Peyer's patch (tissue), 4 donors: ENCODE data around the gene ECSCR. TPM values are rescaled to one million over a fixed set of nuclear protein-coding genes. Genes with fewer than 3 reads are reported as not detected.

ENCODE experiments used
- DNase-seq, 3 donors: peaks; one replicate each; pipeline ENCODE4 v3.0.0-alpha.2; 2017 to 2019
- H3K27ac ChIP-seq, 4 donors: fragments of 200-600 bp; sonication (generic); one replicate each; pipeline ENCODE4 v1.5.1; 2016 to 2019
- H3K27me3 ChIP-seq, 2 donors: fragments of 200-600 bp; sonication (generic); one replicate each; pipeline ENCODE4 v1.5.1; 2019
- H3K36me3 ChIP-seq, 3 donors: fragments of 200-600 bp; sonication (generic); one replicate each; pipeline ENCODE4 v1.5.1; 2016 to 2019
- H3K4me1 ChIP-seq, 4 donors: fragments of 200-600 bp; sonication (generic); one replicate each; pipeline ENCODE4 v1.5.1; 2016 to 2019
- H3K4me3 ChIP-seq, 4 donors: fragments of 200-600 bp; sonication (generic); 1 replicate in 3 of 4; 2 replicates in 1 of 4; pipeline ENCODE4 v1.5.1; 2016 to 2019; ENCODE audit warnings: mild to moderate bottlenecking in 1 of 4
- H3K9me3 ChIP-seq, 4 donors: fragments of 200-600 bp; sonication (generic); one replicate each; pipeline ENCODE4 v1.5.1; 2016 to 2019; ENCODE audit warnings: mild to moderate bottlenecking in 1 of 4
- CTCF ChIP-seq, 6 experiments: fragments of 450-650 bp in 4 of 6; fragments of 200-600 bp in 2 of 6; sonication (generic) in 1 of 6; IDR thresholded peaks; one replicate each; pipeline ENCODE4 v1.5.1; 2017 to 2019; ENCODE audit warnings: antibody characterized with exemption in 6 of 6, mild to moderate bottlenecking in 3 of 6, moderate library complexity in 1 of 6
- POLR2A ChIP-seq, 2 donors: fragments of 450-650 bp; IDR thresholded peaks; one replicate each; pipeline ENCODE4 v1.5.1; 2017; ENCODE audit warnings: antibody characterized with exemption in 2 of 2, mild to moderate bottlenecking in 2 of 2, moderate library complexity in 2 of 2
- small RNA-seq, 2 donors: library from RNA; depleted of rRNA; stranded (forward); fragments of <200 nt; gene quantifications; one replicate each; pipeline ENCODE3, GENCODE V24; 2016
- total RNA-seq, 4 donors: library from RNA; depleted of rRNA; stranded (reverse); fragments of >200 nt; gene quantifications; one replicate each; pipeline ENCODE4 v1.1.0, GENCODE V29; 2016

ECSCR gene
- total RNA-seq, 4 donors from 2014 or later: 3.2 to 24.8 (median 7.9) TPM

- no peak for DNase-seq
- Histone ChIP-seq H3K4me3 (no peak overlapping the region), H3K27me3 (no peaks in the 10 kb centered on the region), H3K4me1 (peaks cover 0 to 9% (median 4%) of the 10 kb centered on the region in 4 donors), H3K36me3 (no peaks in the 10 kb centered on the region), H3K9me3 (no peaks in the 10 kb centered on the region), H3K27ac (no peak overlapping the region)
- TF ChIP-seq CTCF (IDR thresholded peaks at IDR 0.05) (no peak), POLR2A (IDR thresholded peaks at IDR 0.05) (no peak)
These were observed 61.0 kb downstream of the ECSCR start for GRCh38 chr5:139401546-139401945.

GRCh38 chr5:139399501-139400121 is 62.9 kb downstream of the ECSCR start:
- Histone ChIP-seq H3K27me3 (no peaks in the 10 kb centered on the region), H3K4me3 (no peak overlapping the region), H3K4me1 (peaks cover 0 to 17% (median 4%) of the 10 kb centered on the region in 4 donors), H3K27ac (no peak overlapping the region), H3K36me3 (no peaks in the 10 kb centered on the region), H3K9me3 (no peaks in the 10 kb centered on the region)
- TF ChIP-seq POLR2A (IDR thresholded peaks at IDR 0.05) (no peak), CTCF (IDR thresholded peaks at IDR 0.05) (no peak)
- peak in 1 of 3 donors; percentile 38 for DNase-seq

Small RNAs within 50 kb of the gene (small RNA-seq; reads per million reads assigned to genes)
- 0 reads per million in 2 donors for gene RNU5B-4P

Other genes with a start within 250 kb of the ECSCR start
- gene MATR3, start 169.0 kb downstream of the ECSCR start, total RNA-seq: 100 to 1,000 TPM; 110 to 217 (median 120) TPM
- 10 to 100 TPM; 24.3 to 77.6 (median 35.6) TPM for gene PAIP2, start 120.9 kb downstream of the ECSCR start, total RNA-seq
- 100 to 1,000 TPM in 3 of 4 donors, 1 to 10 TPM in 1; 1.7 to 198 (median 143) TPM for gene SLC23A1, start 79.4 kb downstream of the ECSCR start, total RNA-seq
- gene MZB1, start 72.8 kb downstream of the ECSCR start, total RNA-seq: 10 to 100 TPM in 1 of 4 donors, 1 to 10 TPM in 3; 1.4 to 18.2 (median 4.4) TPM
- gene PROB1, start 67.6 kb downstream of the ECSCR start, total RNA-seq: under 1 TPM; 0.18 to 0.94 (median 0.84) TPM
- gene SPATA24, start 58.7 kb downstream of the ECSCR start, total RNA-seq: 10 to 100 TPM in 1 of 4 donors, 1 to 10 TPM in 1, not detected in 2; 3.1 to 11.6 TPM
- 10 to 100 TPM in 1 of 4 donors, 1 to 10 TPM in 2, under 1 TPM in 1; 0.35 to 23.9 (median 3.4) TPM for gene DNAJC18, start 23.2 kb downstream of the ECSCR start, total RNA-seq
- 1 to 10 TPM in 2 of 4 donors, under 1 TPM in 2; 0.40 to 1.7 (median 0.99) TPM for gene SMIM33, start 8.3 kb upstream of the ECSCR start, total RNA-seq
- 10 to 100 TPM in 3 of 4 donors, 1 to 10 TPM in 1; 9.5 to 48.7 (median 18.0) TPM for gene STING1, start 20.0 kb upstream of the ECSCR start, total RNA-seq
- gene UBE2D2, start 98.6 kb upstream of the ECSCR start, total RNA-seq: 10 to 100 TPM; 60.2 to 87.9 (median 70.2) TPM
- gene CXXC5, start 185.6 kb upstream of the ECSCR start, total RNA-seq: 10 to 100 TPM; 21.7 to 49.5 (median 30.9) TPM